H4 (cell line): ENCODE results near the gene EEF1G. TPM values are rescaled to one million over a fixed set of nuclear protein-coding genes. Genes with fewer than 3 reads are reported as not detected.
"Not testable (repeated sequence)": the region's sequence is repeated elsewhere in the genome, so short reads cannot be mapped to it uniquely, and the experiment has no call there.

Source experiments
- DNase-seq: peaks from one replicate; pipeline ENCODE4 v3.0.0-alpha.2; 2015; ENCODE audit warnings: low spot score
- total RNA-seq: library from RNA; depleted of rRNA; stranded (reverse); fragments of >200 nt; shearing (Covaris generic); gene quantifications from 2 replicates; pipeline ENCODE4 v1.2.3, GENCODE V29; 2014

The EEF1G gene
- total RNA-seq, 1 experiment from 2014 or later, result 1,742 TPM

- DNase-seq, result no peak
Observed at GRCh38 chr11:62555464-62556107, 18.1 kb downstream of the EEF1G start.

GRCh38 chr11:62554387-62555167 is 19.1 kb downstream of the EEF1G start:
- DNase-seq, result no peak

GRCh38 chr11:62553839-62554361 is 19.8 kb downstream of the EEF1G start:
- no peak for DNase-seq

- DNase-seq, result peak; percentile 96
Observed at GRCh38 chr11:62553080-62553838, 20.4 kb downstream of the EEF1G start.

GRCh38 chr11:62552485-62553079 is 21.1 kb downstream of the EEF1G start:
- DNase-seq, result no peak

GRCh38 chr11:62550478-62550877 is 23.2 kb downstream of the EEF1G start:
- DNase-seq, result not testable (repeated sequence)

- DNase-seq, result no peak
Observed at GRCh38 chr11:62548545-62549335, 25.0 kb downstream of the EEF1G start.

- DNase-seq, result no peak
Observed at GRCh38 chr11:62547691-62548281, 25.9 kb downstream of the EEF1G start.

GRCh38 chr11:62546929-62547625 is 26.6 kb downstream of the EEF1G start:
- DNase-seq, result no peak

- DNase-seq, result no peak
Observed at GRCh38 chr11:62546244-62546928, 27.3 kb downstream of the EEF1G start, which contains the start of gene AHNAK. Gene AHNAK (minus strand): TSS chr11:62546806. CDS start chr11:62536098, 10,708 bp downstream.

- peak; percentile 93 for DNase-seq
Observed at GRCh38 chr11:62545437-62546243, 28.1 kb downstream of the EEF1G start.

- DNase-seq, result no peak
Observed at GRCh38 chr11:62544581-62545436, 28.9 kb downstream of the EEF1G start.

GRCh38 chr11:62543680-62544444 is 29.8 kb downstream of the EEF1G start:
- DNase-seq, result no peak

GRCh38 chr11:62542750-62543567 is 30.7 kb downstream of the EEF1G start:
- peak; percentile 65 for DNase-seq

- no peak for DNase-seq
Observed at GRCh38 chr11:62542111-62542745, 31.5 kb downstream of the EEF1G start.
